PC-9 (cell line): Measurements from ENCODE around the gene BUB1B.

ENCODE experiments used
- EZH2 ChIP-seq: fragments of 200-600 bp; sonication (generic); IDR thresholded peaks from 2 replicates; pipeline ENCODE4 v1.8.0; 2017; ENCODE audit warnings: antibody characterized with exemption, low read depth
- TF ChIP-seq, protein P1 (sequence below): fragments of 200-600 bp; sonication (generic); conservative IDR thresholded peaks from 2 replicates; pipeline ENCODE4 v1.6.1; 2017; ENCODE audit warnings: mixed run types, antibody characterized with exemption, mild to moderate bottlenecking, moderate library complexity

DNA sequence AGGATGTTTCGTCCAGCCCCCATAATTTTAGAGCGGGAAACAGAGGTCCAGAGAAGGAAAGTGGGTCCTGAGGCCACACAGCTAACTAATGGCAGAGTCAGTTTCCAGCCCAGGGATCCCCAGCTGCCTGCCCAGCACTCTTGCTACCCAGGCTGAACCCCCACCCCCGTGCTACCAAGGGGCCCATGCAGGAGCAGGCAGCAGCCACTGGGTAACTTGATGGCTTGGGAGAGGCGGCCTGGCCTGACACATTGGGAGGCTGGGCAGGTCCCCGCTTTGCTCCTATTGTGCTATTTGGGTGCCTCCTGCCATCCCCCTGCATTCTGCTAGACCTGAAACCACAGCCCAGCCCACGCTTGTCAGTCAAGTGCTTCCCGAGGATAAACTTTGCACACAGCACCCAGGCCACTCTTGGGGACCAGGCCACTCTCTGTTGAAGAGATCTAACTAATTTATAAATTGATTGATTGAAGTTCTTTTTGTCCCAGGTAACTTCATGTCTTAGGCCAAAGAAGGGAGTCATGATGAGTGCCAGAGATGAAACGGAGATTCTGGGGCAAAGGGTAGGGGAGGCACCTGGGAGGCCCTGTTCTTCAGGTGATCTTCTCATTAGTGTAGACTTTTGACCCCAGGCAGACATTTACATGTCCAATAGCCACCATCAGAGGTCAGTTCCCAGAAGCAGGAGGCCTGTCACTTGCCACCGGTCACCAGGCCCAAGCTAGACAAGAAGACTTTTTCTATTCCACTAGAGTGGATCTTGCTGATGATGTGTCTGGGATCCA, 85.0 kb downstream of the BUB1B start:
- TF ChIP-seq, protein P1, sequence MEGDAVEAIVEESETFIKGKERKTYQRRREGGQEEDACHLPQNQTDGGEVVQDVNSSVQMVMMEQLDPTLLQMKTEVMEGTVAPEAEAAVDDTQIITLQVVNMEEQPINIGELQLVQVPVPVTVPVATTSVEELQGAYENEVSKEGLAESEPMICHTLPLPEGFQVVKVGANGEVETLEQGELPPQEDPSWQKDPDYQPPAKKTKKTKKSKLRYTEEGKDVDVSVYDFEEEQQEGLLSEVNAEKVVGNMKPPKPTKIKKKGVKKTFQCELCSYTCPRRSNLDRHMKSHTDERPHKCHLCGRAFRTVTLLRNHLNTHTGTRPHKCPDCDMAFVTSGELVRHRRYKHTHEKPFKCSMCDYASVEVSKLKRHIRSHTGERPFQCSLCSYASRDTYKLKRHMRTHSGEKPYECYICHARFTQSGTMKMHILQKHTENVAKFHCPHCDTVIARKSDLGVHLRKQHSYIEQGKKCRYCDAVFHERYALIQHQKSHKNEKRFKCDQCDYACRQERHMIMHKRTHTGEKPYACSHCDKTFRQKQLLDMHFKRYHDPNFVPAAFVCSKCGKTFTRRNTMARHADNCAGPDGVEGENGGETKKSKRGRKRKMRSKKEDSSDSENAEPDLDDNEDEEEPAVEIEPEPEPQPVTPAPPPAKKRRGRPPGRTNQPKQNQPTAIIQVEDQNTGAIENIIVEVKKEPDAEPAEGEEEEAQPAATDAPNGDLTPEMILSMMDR: no peak
- no peak for TF ChIP-seq EZH2
